Measurements from ENCODE around the gene SCMH1. TPM values are rescaled to one million over a fixed set of nuclear protein-coding genes. Genes with fewer than 3 reads are reported as not detected.

Gene SCMH1
- total RNA-seq, 4 donors from 2014 or later, result 17.6 to 48.2 (median 21.8) TPM

DNA sequence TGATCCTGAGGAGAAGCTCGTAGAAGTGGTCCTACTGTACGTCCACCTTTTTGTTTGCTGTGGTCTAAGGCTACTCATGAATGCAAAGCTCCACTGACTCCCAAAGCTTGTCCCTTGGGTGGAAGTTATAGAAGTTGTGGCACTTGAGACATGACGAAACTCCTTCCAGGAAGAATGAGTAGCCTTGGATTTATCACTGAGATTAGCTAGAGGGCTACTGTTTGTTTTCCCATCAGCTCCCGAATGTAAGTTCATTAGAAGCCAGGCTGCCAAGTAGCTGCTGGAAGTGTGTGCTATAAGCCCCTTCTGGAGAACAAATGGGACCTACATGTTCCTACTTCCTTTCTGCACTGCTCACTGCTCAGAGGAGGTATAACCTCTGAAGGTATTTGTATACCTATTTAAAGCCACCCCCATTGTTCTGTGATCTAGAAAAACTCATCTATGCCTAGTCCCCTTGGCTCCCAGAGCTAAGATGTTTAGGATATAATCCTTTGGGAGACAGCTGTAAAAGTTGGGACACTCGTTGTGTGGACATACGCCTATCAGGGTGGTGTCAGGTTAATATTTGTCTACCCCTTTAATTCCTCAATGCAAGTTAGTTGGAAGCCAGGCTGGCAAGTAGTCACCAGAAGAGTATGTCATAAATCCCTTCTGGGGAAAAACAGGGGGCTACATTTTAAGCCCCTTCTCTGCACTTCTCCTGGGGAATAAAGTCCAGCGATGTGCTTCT lies 72.9 kb downstream of the SCMH1 start:
- TF ChIP-seq POLR2AphosphoS5 (IDR thresholded peaks at IDR 0.05) (no peak), EP300 (IDR thresholded peaks at IDR 0.05) (no peak), POLR2A (IDR thresholded peaks at IDR 0.05) (no peak)
- TF ChIP-seq, protein P1, sequence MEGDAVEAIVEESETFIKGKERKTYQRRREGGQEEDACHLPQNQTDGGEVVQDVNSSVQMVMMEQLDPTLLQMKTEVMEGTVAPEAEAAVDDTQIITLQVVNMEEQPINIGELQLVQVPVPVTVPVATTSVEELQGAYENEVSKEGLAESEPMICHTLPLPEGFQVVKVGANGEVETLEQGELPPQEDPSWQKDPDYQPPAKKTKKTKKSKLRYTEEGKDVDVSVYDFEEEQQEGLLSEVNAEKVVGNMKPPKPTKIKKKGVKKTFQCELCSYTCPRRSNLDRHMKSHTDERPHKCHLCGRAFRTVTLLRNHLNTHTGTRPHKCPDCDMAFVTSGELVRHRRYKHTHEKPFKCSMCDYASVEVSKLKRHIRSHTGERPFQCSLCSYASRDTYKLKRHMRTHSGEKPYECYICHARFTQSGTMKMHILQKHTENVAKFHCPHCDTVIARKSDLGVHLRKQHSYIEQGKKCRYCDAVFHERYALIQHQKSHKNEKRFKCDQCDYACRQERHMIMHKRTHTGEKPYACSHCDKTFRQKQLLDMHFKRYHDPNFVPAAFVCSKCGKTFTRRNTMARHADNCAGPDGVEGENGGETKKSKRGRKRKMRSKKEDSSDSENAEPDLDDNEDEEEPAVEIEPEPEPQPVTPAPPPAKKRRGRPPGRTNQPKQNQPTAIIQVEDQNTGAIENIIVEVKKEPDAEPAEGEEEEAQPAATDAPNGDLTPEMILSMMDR (IDR thresholded peaks at IDR 0.05), result no peak
- Histone ChIP-seq H3K36me3 (peaks cover 3% of the 10 kb centered on the region), H3K4me3 (no peak overlapping the region), H3K27me3 (no peaks in the 10 kb centered on the region), H3K27ac (no peak overlapping the region), H3K4me1 (no peaks in the 10 kb centered on the region), H3K9me3 (no peaks in the 10 kb centered on the region)
- 96% methylated on average over 7 of the region's 7 CpGs for WGBS
- no peak for DNase-seq (ENCODE audit: low spot score in 2 of 2)

GRCh38 chr1:41167667-41168066 lies 74.4 kb downstream of the SCMH1 start:
- TF ChIP-seq, protein P1 (IDR thresholded peaks at IDR 0.05), result no peak
- no peak for TF ChIP-seq POLR2A (IDR thresholded peaks at IDR 0.05)
- no peak for TF ChIP-seq EP300 (IDR thresholded peaks at IDR 0.05)
- no peak for TF ChIP-seq POLR2AphosphoS5 (IDR thresholded peaks at IDR 0.05)
- 99% methylated on average over 3 of the region's 3 CpGs for WGBS
- H3K4me3 ChIP-seq, result no peak overlapping the region

DNA sequence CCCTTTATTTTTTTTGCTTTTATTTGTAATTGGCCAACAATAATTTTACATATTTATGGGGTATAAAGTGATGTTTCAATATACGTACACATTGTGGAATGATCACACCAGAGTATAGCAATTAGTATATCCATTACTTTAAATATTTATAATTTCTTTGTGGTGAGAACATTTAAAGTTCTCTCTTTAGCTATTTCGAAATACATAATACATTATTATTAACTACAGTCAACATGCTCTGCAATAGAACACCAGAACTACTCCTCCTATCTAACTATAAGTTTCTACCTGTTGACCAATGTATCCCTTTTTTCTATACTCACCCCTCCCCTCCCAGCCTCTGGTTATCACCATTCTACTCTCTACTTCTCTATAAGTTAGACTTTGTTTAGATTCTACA lies 77.4 kb downstream of the SCMH1 start:
- no peak overlapping the region for H3K27ac ChIP-seq
- H3K36me3 ChIP-seq, result peaks cover 10% of the 10 kb centered on the region
- H3K4me3 ChIP-seq, result no peak overlapping the region
- WGBS, result 96% methylated on average over 2 of the region's 2 CpGs
- TF ChIP-seq, protein P1 (IDR thresholded peaks at IDR 0.05), result no peak
- TF ChIP-seq EP300 (IDR thresholded peaks at IDR 0.05) (no peak), POLR2AphosphoS5 (IDR thresholded peaks at IDR 0.05) (no peak)
- no peaks in the 10 kb centered on the region for H3K4me1 ChIP-seq
- no peaks in the 10 kb centered on the region for H3K9me3 ChIP-seq
- no peaks in the 10 kb centered on the region for H3K27me3 ChIP-seq
- DNase-seq (ENCODE audit: low spot score in 2 of 2), result no peak

More at GRCh38 chr1:41167667-41168066, 74.4 kb downstream of the SCMH1 start:
- no peak for DNase-seq (ENCODE audit: low spot score in 2 of 2)
- H3K27me3 ChIP-seq, result no peaks in the 10 kb centered on the region
- H3K27ac ChIP-seq, result no peak overlapping the region
- H3K9me3 ChIP-seq, result no peaks in the 10 kb centered on the region
- H3K4me1 ChIP-seq, result no peaks in the 10 kb centered on the region
- H3K36me3 ChIP-seq, result peaks cover 7% of the 10 kb centered on the region

DNA sequence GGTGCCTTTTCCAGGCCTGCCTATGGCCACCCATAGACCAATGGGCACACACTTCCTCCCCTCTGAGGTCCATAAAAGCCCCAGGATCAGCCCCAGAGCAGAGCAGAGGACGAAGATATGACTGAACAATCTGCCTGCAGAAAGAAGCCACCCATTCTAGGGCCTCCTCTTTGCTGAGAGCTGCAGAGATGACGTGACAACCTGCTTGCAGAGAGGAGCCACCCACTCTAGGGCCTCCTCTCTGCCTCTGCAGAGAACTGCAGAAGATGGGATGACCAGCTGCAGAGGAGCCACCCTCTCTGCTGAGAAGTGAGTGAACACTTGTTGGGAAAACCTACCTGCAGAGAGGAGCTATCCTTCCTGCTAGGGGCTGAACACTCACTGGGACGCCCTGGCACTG lies 79.7 kb downstream of the SCMH1 start:
- Histone ChIP-seq H3K4me3 (no peak overlapping the region), H3K36me3 (peaks cover 8% of the 10 kb centered on the region), H3K4me1 (no peaks in the 10 kb centered on the region), H3K9me3 (no peaks in the 10 kb centered on the region), H3K27ac (no peak overlapping the region), H3K27me3 (no peaks in the 10 kb centered on the region)
- 100% methylated on average over 3 of the region's 3 CpGs for WGBS
- TF ChIP-seq EP300 (IDR thresholded peaks at IDR 0.05), result no peak
- TF ChIP-seq, protein P1 (IDR thresholded peaks at IDR 0.05), result no peak
- DNase-seq (ENCODE audit: low spot score in 2 of 2), result no peak

DNA sequence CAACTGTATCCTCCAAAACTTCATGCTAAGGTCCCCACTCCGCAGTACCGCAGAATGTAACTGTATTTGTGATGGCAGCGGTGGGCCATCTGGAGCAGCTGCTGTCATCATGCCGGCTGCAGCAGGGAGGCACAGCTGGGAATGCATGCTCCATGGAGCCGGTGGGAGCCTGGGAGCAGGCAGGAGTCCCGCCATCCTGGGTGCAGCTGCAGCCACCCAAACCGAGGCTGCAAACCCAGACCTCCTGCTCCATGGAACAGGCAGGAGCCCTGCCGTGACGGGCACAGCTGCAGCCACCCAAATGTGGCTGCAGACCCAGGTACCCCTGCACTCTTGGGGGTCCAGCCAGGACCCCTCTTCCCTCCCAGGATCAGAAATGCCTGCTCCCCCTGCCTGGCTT lies 80.3 kb downstream of the SCMH1 start:
- no peaks in the 10 kb centered on the region for H3K27me3 ChIP-seq
- H3K4me1 ChIP-seq, result no peaks in the 10 kb centered on the region
- no peaks in the 10 kb centered on the region for H3K9me3 ChIP-seq
- 86% methylated on average over 8 of the region's 9 CpGs for WGBS
- DNase-seq (ENCODE audit: low spot score in 2 of 2), result no peak
- H3K4me3 ChIP-seq, result no peak overlapping the region
- H3K27ac ChIP-seq, result no peak overlapping the region
- peaks cover 8% of the 10 kb centered on the region for H3K36me3 ChIP-seq
- TF ChIP-seq EP300 (IDR thresholded peaks at IDR 0.05) (no peak), POLR2AphosphoS5 (IDR thresholded peaks at IDR 0.05) (no peak), POLR2A (IDR thresholded peaks at IDR 0.05) (no peak)
- TF ChIP-seq, protein P1 (IDR thresholded peaks at IDR 0.05), result no peak
